Gastrocnemius medialis (tissue), 4 donors: ENCODE results near the gene P3R3URF. TPM values are rescaled to one million over a fixed set of nuclear protein-coding genes. Genes with fewer than 3 reads are reported as not detected.

Experiments used
- ATAC-seq, 2 donors: fragments of 150-250 bp; one replicate each; pipeline ENCODE4 v1.9.1; 2016
- DNase-seq, 2 donors: peaks; one replicate each; pipeline ENCODE4 v3.0.0-alpha.2; 2019
- H3K27ac ChIP-seq, 4 donors: fragments of 200-600 bp; sonication (generic); 1 replicate in 1 of 4; 2 replicates in 3 of 4; pipeline ENCODE4 v1.5.1; 2016 to 2018; ENCODE audit warnings: mild to moderate bottlenecking in 2 of 4, moderate library complexity in 1 of 4
- H3K27me3 ChIP-seq, 3 donors: fragments of 200-600 bp; sonication (generic) in 2 of 3; 1 replicate in 1 of 3; 2 replicates in 2 of 3; pipeline versions ENCODE4 v1.5.1 to v1.6.0; 2016 to 2019; ENCODE audit warnings: mild to moderate bottlenecking in 1 of 3, moderate library complexity in 1 of 3
- H3K36me3 ChIP-seq, 2 donors: fragments of 200-600 bp; sonication (generic) in 1 of 2; one replicate each; pipeline ENCODE4 v1.5.1; 2017 to 2018
- H3K4me1 ChIP-seq, 2 donors: fragments of 200-600 bp; sonication (generic) in 1 of 2; one replicate each; pipeline ENCODE4 v1.5.1; 2016 to 2017; ENCODE audit warnings: mild to moderate bottlenecking in 2 of 2
- H3K4me3 ChIP-seq, 4 donors: fragments of 200-600 bp; sonication (generic) in 3 of 4; 1 replicate in 1 of 4; 2 replicates in 3 of 4; pipeline ENCODE4 v1.5.1; 2016 to 2019; ENCODE audit warnings: mild to moderate bottlenecking in 2 of 4
- H3K9me3 ChIP-seq, 3 donors: fragments of 200-600 bp; sonication (generic) in 2 of 3; 1 replicate in 1 of 3; 2 replicates in 2 of 3; pipeline ENCODE4 v1.5.1; 2016 to 2019
- POLR2A ChIP-seq, 2 donors: fragments of 450-650 bp; IDR thresholded peaks; one replicate each; pipeline ENCODE4 v1.6.1; 2017; ENCODE audit warnings: antibody characterized with exemption in 2 of 2, mild to moderate bottlenecking in 2 of 2, moderate library complexity in 2 of 2
- in situ Hi-C, 4 donors: fragments of 200-750 bp; cut with MboI; loops; one replicate each; pipeline versions ENCODE4 v1.15.0 to v1.8.0; 2017; ENCODE audit warnings: low sequenced_read_pairs in 4 of 4
- intact Hi-C: fragments of 100-400 bp; cut with DNase I; formaldehyde crosslinking; loops from one replicate; pipeline ENCODE4 v1.15.1; 2023; ENCODE audit warnings: low total_unique reads
- total RNA-seq, 4 donors: library from RNA; depleted of rRNA; stranded (reverse); fragments of >200 nt; gene quantifications; one replicate each; pipeline versions ENCODE4 v1.1.0 to v1.2.3, GENCODE V29; 2016

P3R3URF gene
- total RNA-seq, 4 donors from 2014 or later = not detected

DNA sequence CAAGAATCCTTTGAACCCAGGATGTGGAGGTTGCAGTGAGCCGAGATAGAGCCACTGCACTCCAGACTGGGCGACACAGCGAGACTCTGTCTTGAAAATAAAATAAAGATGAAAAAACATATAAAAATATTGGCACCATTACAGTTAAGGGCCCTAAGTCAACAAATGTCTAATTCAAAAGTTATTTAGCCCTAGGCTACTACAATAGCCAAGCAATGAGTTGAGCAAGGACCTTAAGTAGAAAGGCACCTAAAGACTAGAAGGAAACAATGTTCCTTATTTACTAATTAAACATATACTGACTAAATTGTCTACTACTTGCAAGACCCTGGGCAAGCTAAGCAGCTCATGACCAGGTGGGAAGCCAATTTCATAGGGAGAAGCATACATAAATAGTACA is 47.9 kb downstream of the P3R3URF start:
- H3K27me3 ChIP-seq = peaks cover 0 to 10% (median 6%) of the 10 kb centered on the region in 3 donors
- H3K4me1 ChIP-seq = peaks cover 16 to 23% of the 10 kb centered on the region in 2 donors
- intact Hi-C loops (no loop called here), in situ Hi-C loops (no loop called here)
- H3K36me3 ChIP-seq = no peaks in the 10 kb centered on the region
- H3K4me3 ChIP-seq = peak overlapping the region in 3 of 4 donors; percentile 22 to 89 (median 79)
- DNase-seq (no peak), ATAC-seq (no peak)
- no peak for TF ChIP-seq POLR2A (IDR thresholded peaks at IDR 0.05)
- H3K9me3 ChIP-seq = no peaks in the 10 kb centered on the region
- no peak overlapping the region for H3K27ac ChIP-seq

Other genes with a start within 250 kb of the P3R3URF start
- gene PIK3R3, start 43.9 kb downstream of the P3R3URF start, total RNA-seq = 10 to 100 TPM; 12.1 to 23.8 (median 15.9) TPM
- 10 to 100 TPM in 1 of 4 donors, 1 to 10 TPM in 2, under 1 TPM in 1; 0.88 to 10.7 (median 6.0) TPM for gene TSPAN1, start 1.4 kb downstream of the P3R3URF start, total RNA-seq
- gene POMGNT1, start 21.9 kb upstream of the P3R3URF start, total RNA-seq = 100 to 1,000 TPM in 1 of 4 donors, 10 to 100 TPM in 3; 66.2 to 107 (median 92.2) TPM
- gene LURAP1, start 26.8 kb upstream of the P3R3URF start, total RNA-seq = 1 to 10 TPM in 1 of 4 donors, under 1 TPM in 2, not detected in 1; 0.39 to 1.9 (median 0.47) TPM
- gene RAD54L, start 71.3 kb upstream of the P3R3URF start, total RNA-seq = 1 to 10 TPM in 1 of 4 donors, not detected in 3; 1.1 TPM
- gene LRRC41, start 127.1 kb upstream of the P3R3URF start, total RNA-seq = 10 to 100 TPM; 76.3 to 99.2 (median 77.9) TPM
- gene UQCRH, start 127.2 kb upstream of the P3R3URF start, total RNA-seq = 100 to 1,000 TPM; 415 to 695 (median 493) TPM
- gene NSUN4, start 164.3 kb upstream of the P3R3URF start, total RNA-seq = 10 to 100 TPM; 15.5 to 22.5 (median 20.8) TPM
- 10 to 100 TPM in 1 of 4 donors, 1 to 10 TPM in 3; 5.2 to 15.6 (median 7.3) TPM for gene FAAH, start 217.8 kb upstream of the P3R3URF start, total RNA-seq